HuH-7 (cell line): Measurements from ENCODE around the gene SLC16A8.

Source experiments
- DNase-seq: peaks from one replicate; pipeline ENCODE4 v3.0.0; 2011; ENCODE audit warnings: low spot score

Gene SLC16A8

GRCh38 chr22:38112381-38112780 lies 28.4 kb upstream of the SLC16A8 start:
- DNase-seq: no peak

- DNase-seq: no peak
Measured at GRCh38 chr22:38111925-38112355, 28.0 kb upstream of the SLC16A8 start.

GRCh38 chr22:38110863-38111852 lies 27.2 kb upstream of the SLC16A8 start:
- peak; percentile 84 for DNase-seq

GRCh38 chr22:38110008-38110862 lies 26.3 kb upstream of the SLC16A8 start, which contains the start of gene BAIAP2L2:
TSS of gene BAIAP2L2 (minus strand) at chr22:38110684. CDS start at chr22:38110525, 159 bp downstream.
- peak; percentile 94 for DNase-seq

- no peak for DNase-seq
Measured at GRCh38 chr22:38109371-38110001, 25.5 kb upstream of the SLC16A8 start.

GRCh38 chr22:38108561-38109319 lies 24.8 kb upstream of the SLC16A8 start:
- DNase-seq: no peak

GRCh38 chr22:38107692-38108515 lies 23.9 kb upstream of the SLC16A8 start:
- DNase-seq: peak; percentile 91

GRCh38 chr22:38106814-38107578 lies 23.0 kb upstream of the SLC16A8 start:
- no peak for DNase-seq

- DNase-seq: peak; percentile 83
Measured at GRCh38 chr22:38104084-38104483, 20.1 kb upstream of the SLC16A8 start.

GRCh38 chr22:38103641-38104040 lies 19.7 kb upstream of the SLC16A8 start:
- DNase-seq: no peak

- DNase-seq: no peak
Measured at GRCh38 chr22:38098410-38099249, 14.6 kb upstream of the SLC16A8 start.

- no peak for DNase-seq
Measured at GRCh38 chr22:38097557-38098409, 13.8 kb upstream of the SLC16A8 start.

GRCh38 chr22:38097058-38097457 lies 13.1 kb upstream of the SLC16A8 start:
- no peak for DNase-seq

- no peak for DNase-seq
Measured at GRCh38 chr22:38089474-38089851, 5.5 kb upstream of the SLC16A8 start.

- DNase-seq: no peak
Measured at GRCh38 chr22:38088629-38089473, 4.9 kb upstream of the SLC16A8 start.

GRCh38 chr22:38087855-38088254 lies 3.9 kb upstream of the SLC16A8 start:
- no peak for DNase-seq

- no peak for DNase-seq
Measured at GRCh38 chr22:38086942-38087341, 3.0 kb upstream of the SLC16A8 start.
